GM12878 (cell line): ENCODE results near the gene MNT. TPM values are rescaled to one million over a fixed set of nuclear protein-coding genes. Genes with fewer than 3 reads are reported as not detected.
A peak's percentile ranks its signal among the peaks of the same experiment; 100 is the strongest.

Experiments
- CHD2 ChIP-seq: IDR thresholded peaks from 2 replicates; pipeline ENCODE4 v1.6.1; 2011; ENCODE audit warnings: low read depth, low read length, improper control_type of control experiment, borderline replicate concordance
- CREM ChIP-seq: IDR thresholded peaks from 2 replicates; pipeline ENCODE4 v1.6.1; 2014; ENCODE audit warnings: antibody characterized with exemption, low read depth
- CTCF ChIP-seq, 3 experiments: IDR thresholded peaks in 2 of 3; conservative IDR thresholded peaks in 1 of 3; 2 replicates each; pipeline ENCODE4 v1.5.1; 2011; ENCODE audit warnings: low read depth in 3 of 3, low read length in 3 of 3, mild to moderate bottlenecking in 3 of 3, control low read depth in 2 of 3, moderate library complexity in 2 of 3, inconsistent platforms in 1 of 3, mixed read lengths in 1 of 3; ENCODE audit not compliant: control insufficient read depth in 2 of 3, insufficient read depth in 1 of 3; ENCODE audit errors: extremely low read depth in 1 of 3
- E2F8 ChIP-seq: fragments of 450-650 bp; IDR thresholded peaks from 2 replicates; pipeline ENCODE4 v1.6.1; 2018; ENCODE audit warnings: mild to moderate bottlenecking, low read depth, moderate library complexity; ENCODE audit not compliant: partially characterized antibody
- IRF4 ChIP-seq: IDR thresholded peaks from 2 replicates; pipeline ENCODE4 v1.6.1; 2011; ENCODE audit warnings: low read depth, low read length
- NBN ChIP-seq: fragments of 450-650 bp; IDR thresholded peaks from 2 replicates; pipeline ENCODE4 v1.6.1; 2016
- POU2F2 ChIP-seq: IDR thresholded peaks from 3 replicates; pipeline ENCODE4 v1.6.1; 2011; ENCODE audit warnings: low read depth, mild to moderate bottlenecking, low read length, borderline replicate concordance
- SMARCA5 ChIP-seq: fragments of 450-650 bp; IDR thresholded peaks from 2 replicates; pipeline ENCODE4 v1.6.1; 2017; ENCODE audit warnings: mild to moderate bottlenecking
- TBL1XR1 ChIP-seq: IDR thresholded peaks from 2 replicates; pipeline ENCODE4 v1.6.1; 2012; ENCODE audit warnings: low read depth, low read length, improper control_type of control experiment
- WRNIP1 ChIP-seq: IDR thresholded peaks from 2 replicates; pipeline ENCODE4 v1.6.1; 2011; ENCODE audit warnings: low read depth, low read length, improper control_type of control experiment, borderline replicate concordance
- ZBTB40 ChIP-seq: fragments of 450-650 bp; IDR thresholded peaks from 2 replicates; pipeline ENCODE4 v1.6.1; 2016; ENCODE audit warnings: mild to moderate bottlenecking, moderate library complexity, borderline replicate concordance
- ZNF24 ChIP-seq: fragments of 450-650 bp; IDR thresholded peaks from 2 replicates; pipeline ENCODE4 v1.6.1; 2017; ENCODE audit warnings: antibody characterized with exemption, mild to moderate bottlenecking
- polyA plus RNA-seq, 11 experiments: library from polyadenylated mRNA; depleted of rRNA in 4 of 11; unstranded in 6 of 11; stranded (reverse) in 5 of 11; fragments of >200 nt; fragmentation: Nextera tagmentation in 4 of 11; fragmentation: Illumina TruSeq in 1 of 11; extraction: Ambion mirVana in 4 of 11; extraction: Trizol in 1 of 11; gene quantifications; 1 replicate in 1 of 11; 2 replicates in 10 of 11; pipeline versions ENCODE4 v1.2.1 to v1.2.3, GENCODE V29; 2011 to 2016; ENCODE audit warnings: inconsistent platforms in 2 of 11, missing spikeins in 2 of 11, low read depth in 1 of 11
- total RNA-seq, 4 experiments: library from RNA; depleted of rRNA in 3 of 4; stranded (reverse); fragments of >200 nt in 3 of 4; fragmentation: Illumina TruSeq in 1 of 4; extraction: Trizol in 1 of 4; gene quantifications; 2 replicates each; pipeline versions ENCODE4 v1.2.1 to v1.2.3, GENCODE V29; 2013 to 2021
- TF ChIP-seq, protein P1 (sequence below): fragments of 450-650 bp; conservative IDR thresholded peaks from 2 replicates; pipeline ENCODE4 v1.6.1; 2017; ENCODE audit warnings: mild to moderate bottlenecking, moderate library complexity
- TF ChIP-seq, protein P2 (sequence below): fragments of 450-650 bp; IDR thresholded peaks from 2 replicates; pipeline ENCODE4 v1.6.1; 2014; ENCODE audit warnings: mild to moderate bottlenecking

MNT gene
- total and polyA plus RNA-seq, 10 of the 15 experiments (the other 5 are each of a cell fraction or from before 2014, with no cell fraction given) = 0.31 to 15.9 (median 3.8) TPM

DNA sequence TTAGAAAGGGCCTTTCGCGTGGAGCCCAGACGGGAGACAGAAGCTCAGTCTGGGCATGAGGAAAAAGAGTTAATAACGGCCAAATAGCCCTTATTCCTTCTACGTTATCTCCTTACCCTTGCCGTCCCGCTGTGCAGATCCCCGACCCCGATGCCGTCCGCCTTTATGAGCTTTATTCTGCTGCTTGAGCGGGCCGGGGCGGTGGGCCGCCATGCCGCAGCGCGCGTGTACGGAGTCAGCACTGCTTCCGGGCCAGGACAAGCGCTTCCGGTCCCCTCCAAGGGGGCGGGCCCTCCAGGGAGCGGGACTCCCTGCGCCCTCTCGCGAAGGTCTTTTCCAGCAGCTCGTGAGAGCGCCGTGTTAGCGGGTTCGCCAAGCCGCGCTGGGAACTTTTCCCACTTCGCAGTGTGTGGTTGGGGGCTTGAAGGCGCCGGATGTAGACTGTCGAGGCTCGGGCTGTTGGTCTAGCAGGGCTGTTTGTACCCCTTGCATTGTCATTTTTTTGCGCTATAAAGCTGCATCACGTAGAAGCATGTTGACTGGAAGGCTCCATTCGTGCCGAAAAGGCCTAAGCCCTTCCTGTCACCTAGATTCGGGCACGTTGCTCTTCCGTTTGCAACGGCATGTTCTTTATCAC lies 64.5 kb downstream of the MNT start, which contains the start of gene TSR1 (continued):
- peak in 2 of 3 experiments; percentile 29 to 45; a peak in 2 of 6 replicates for TF ChIP-seq CTCF (IDR thresholded peaks at IDR 0.05 in 2 of 3, conservative IDR thresholded peaks at IDR 0.05 in 1 of 3; ENCODE audit: control insufficient read depth in 2 of 3, extremely low read depth in 1 of 3, insufficient read depth in 1 of 3, low read depth in 3 of 3, low read length in 3 of 3)
- TF ChIP-seq ZBTB40 = peak; percentile 97
- TF ChIP-seq, protein P1, sequence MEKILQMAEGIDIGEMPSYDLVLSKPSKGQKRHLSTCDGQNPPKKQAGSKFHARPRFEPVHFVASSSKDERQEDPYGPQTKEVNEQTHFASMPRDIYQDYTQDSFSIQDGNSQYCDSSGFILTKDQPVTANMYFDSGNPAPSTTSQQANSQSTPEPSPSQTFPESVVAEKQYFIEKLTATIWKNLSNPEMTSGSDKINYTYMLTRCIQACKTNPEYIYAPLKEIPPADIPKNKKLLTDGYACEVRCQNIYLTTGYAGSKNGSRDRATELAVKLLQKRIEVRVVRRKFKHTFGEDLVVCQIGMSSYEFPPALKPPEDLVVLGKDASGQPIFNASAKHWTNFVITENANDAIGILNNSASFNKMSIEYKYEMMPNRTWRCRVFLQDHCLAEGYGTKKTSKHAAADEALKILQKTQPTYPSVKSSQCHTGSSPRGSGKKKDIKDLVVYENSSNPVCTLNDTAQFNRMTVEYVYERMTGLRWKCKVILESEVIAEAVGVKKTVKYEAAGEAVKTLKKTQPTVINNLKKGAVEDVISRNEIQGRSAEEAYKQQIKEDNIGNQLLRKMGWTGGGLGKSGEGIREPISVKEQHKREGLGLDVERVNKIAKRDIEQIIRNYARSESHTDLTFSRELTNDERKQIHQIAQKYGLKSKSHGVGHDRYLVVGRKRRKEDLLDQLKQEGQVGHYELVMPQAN = peak; percentile 88
- 0 out of 2 replicates have a peak, but pooled peaks have one; percentile 26 for TF ChIP-seq SMARCA5
- TF ChIP-seq IRF4 = no peak
- TF ChIP-seq NBN = 0 out of 2 replicates have a peak, but pooled peaks have one; percentile 68
- TF ChIP-seq CREM = peak; percentile 73; the same call in 1 of the 2 replicates
- peak; percentile 17 for TF ChIP-seq E2F8
- TF ChIP-seq TBL1XR1 = peak; percentile 85
- TF ChIP-seq, protein P2, sequence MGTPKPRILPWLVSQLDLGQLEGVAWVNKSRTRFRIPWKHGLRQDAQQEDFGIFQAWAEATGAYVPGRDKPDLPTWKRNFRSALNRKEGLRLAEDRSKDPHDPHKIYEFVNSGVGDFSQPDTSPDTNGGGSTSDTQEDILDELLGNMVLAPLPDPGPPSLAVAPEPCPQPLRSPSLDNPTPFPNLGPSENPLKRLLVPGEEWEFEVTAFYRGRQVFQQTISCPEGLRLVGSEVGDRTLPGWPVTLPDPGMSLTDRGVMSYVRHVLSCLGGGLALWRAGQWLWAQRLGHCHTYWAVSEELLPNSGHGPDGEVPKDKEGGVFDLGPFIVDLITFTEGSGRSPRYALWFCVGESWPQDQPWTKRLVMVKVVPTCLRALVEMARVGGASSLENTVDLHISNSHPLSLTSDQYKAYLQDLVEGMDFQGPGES = no peak; the same call in 1 of the 2 replicates
- TF ChIP-seq WRNIP1 = 0 out of 2 replicates have a peak, but pooled peaks have one; percentile 30
- peak; percentile 57 for TF ChIP-seq POU2F2
- no peak for TF ChIP-seq ZNF24
- peak; percentile 91 for TF ChIP-seq CHD2
